Stimulated activated CD4-positive, alpha-beta T cell treated with anti-CD3 and anti-CD28 coated beads, Interleukin-4, amount 100 ng/mL, for 24 hours (primary cell): ENCODE measurements around the gene CTBP2.
"Not testable (repeated sequence)": the region's sequence is repeated elsewhere in the genome, so short reads cannot be mapped to it uniquely, and the experiment has no call there.

Experiments used
- DNase-seq: peaks from one replicate; pipeline ENCODE4 v3.0.0-alpha.2; 2020

Gene CTBP2

GRCh38 chr10:125179107-125179506 is 18.7 kb upstream of the CTBP2 start:
- not testable (repeated sequence) for DNase-seq

GRCh38 chr10:125177641-125178640 is 17.6 kb upstream of the CTBP2 start:
- DNase-seq, result no peak

- no peak for DNase-seq
These were observed 15.4 kb upstream of the CTBP2 start for GRCh38 chr10:125175807-125176206.

GRCh38 chr10:125174360-125174759 is 14.0 kb upstream of the CTBP2 start:
- DNase-seq, result no peak

- DNase-seq, result no peak
These were observed 12.3 kb upstream of the CTBP2 start for GRCh38 chr10:125172694-125173093.

GRCh38 chr10:125171402-125172306 is 11.3 kb upstream of the CTBP2 start:
- DNase-seq, result no peak

GRCh38 chr10:125169915-125170314 is 9.6 kb upstream of the CTBP2 start:
- no peak for DNase-seq

GRCh38 chr10:125169279-125169678 is 8.9 kb upstream of the CTBP2 start:
- no peak for DNase-seq

DNA sequence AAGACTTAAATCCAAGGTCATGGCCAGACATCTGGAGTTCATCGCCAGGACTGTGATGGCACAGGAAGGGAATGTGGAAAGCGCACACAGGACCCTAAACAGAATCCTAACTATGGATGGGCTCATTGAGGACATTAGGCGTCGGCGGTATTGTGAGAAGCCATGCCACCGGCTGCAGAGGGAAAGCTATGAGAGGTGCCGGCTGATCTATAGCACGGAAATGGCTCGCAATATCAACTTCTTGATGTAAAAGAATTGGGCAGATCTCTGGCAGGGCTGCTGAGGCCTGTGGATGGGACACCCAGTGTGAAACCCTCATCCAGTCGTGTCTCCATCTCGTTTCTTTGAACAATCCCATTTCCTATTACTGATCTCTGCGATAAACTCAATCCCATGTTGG is 6.3 kb upstream of the CTBP2 start:
- no peak for DNase-seq

DNA sequence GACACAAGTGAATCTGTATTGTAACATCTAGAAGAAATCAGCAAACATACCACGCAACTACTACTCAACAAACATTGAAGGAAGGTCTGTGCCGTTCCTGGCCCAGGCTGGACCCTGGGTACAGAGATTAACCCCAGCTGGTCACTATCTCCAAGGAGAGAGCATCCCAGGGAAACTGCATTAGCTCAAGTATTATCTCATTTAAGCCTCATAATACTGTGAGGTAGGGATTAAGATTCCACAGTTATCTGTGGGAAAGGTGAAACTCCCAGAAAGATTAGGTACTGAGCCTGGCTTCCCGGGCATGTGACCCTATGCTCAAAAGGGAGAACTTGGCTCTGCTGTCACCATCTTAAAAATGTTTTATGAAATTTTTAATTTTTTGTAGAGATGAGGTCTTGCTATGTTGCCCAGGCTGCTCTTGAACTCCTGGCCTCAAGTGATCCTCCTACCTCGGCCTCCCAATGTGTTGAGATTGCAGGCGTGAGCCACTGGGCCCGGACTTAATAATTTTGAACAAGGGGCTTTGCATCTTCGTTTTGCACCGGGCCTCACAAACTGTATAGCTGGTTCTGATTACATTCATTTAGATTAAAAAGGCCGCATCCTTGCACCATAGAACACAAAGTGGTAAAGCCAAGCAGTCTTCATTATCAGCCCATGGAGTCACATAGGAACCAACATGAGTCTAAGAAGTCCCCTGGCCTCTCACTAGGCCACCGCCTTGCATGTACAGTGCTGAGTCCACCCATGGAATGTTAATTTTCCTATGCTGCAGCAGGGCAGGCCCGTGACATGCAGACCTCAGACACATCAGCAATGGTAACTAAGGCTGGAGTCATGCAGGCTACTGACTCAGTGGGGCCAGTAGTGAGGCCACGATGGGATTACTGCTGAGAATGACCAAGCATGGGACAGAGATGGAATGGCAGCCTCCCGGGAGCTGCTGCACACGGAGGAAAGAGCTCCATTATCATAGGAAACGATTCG is 5.5 kb upstream of the CTBP2 start:
- DNase-seq, result no peak

- no peak for DNase-seq
These were observed 4.1 kb upstream of the CTBP2 start for GRCh38 chr10:125164421-125164820.

DNA sequence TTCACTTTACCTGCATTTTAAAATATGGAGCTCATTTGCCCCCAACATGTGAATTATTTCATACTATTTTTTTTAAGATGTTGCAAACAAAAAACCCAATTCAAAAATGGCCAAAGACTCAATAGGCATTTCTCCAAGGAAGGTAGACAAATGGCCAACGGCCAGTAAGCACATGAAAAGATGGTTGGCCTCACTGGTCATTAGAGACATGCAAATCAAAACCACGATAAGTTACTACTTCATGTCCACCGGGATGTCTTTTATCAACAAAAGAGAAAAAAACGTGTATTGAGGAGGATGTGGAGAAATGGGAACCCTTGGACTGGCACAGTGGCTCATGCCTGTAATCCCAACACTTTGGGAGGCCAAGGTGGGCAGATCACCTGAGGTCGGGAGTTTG is 3.4 kb upstream of the CTBP2 start:
- DNase-seq, result no peak

GRCh38 chr10:125163312-125163711 is 2.9 kb upstream of the CTBP2 start:
- DNase-seq, result not testable (repeated sequence)

DNA sequence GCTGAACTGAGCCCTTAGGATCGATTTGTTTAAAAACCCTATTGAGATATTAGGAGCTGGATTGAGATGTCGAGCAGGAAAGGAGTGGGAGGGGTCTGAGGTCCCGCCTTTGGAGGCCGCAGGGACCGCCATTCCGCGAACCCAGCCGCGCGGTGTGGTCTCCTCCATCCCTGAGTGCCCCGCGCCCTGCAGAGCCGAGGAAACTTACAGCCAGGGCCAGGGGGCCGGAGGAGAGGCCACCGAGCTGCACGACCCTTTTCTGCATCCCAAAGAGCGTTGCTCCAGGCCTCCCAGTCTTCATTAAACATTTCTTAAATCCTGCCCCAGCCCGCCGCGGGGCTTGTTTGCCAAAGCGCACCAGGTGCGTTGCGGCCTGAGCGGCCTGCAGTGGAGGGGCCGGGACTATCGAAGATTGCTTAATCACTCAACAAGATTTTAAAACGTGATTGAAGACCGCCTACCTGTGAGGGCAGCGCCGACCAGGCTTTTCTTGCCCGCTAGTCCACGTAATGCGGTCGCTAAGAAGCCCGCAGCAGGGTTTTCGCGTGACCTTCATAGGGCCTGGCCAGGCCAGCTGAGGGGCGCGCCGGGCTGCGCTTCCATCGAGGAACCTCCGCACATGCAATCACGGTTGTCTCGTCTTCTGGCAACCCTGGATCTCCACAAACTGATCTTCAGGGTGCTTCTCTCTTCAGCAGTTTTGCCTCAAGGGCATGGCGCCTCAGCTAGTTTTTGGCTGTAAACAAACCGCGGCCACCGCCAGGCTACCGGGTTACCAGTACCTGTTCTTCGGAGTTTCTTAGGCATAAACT is 2.0 kb upstream of the CTBP2 start:
- DNase-seq, result no peak

GRCh38 chr10:125161707-125162119 is 1.4 kb upstream of the CTBP2 start:
- no peak for DNase-seq

DNA sequence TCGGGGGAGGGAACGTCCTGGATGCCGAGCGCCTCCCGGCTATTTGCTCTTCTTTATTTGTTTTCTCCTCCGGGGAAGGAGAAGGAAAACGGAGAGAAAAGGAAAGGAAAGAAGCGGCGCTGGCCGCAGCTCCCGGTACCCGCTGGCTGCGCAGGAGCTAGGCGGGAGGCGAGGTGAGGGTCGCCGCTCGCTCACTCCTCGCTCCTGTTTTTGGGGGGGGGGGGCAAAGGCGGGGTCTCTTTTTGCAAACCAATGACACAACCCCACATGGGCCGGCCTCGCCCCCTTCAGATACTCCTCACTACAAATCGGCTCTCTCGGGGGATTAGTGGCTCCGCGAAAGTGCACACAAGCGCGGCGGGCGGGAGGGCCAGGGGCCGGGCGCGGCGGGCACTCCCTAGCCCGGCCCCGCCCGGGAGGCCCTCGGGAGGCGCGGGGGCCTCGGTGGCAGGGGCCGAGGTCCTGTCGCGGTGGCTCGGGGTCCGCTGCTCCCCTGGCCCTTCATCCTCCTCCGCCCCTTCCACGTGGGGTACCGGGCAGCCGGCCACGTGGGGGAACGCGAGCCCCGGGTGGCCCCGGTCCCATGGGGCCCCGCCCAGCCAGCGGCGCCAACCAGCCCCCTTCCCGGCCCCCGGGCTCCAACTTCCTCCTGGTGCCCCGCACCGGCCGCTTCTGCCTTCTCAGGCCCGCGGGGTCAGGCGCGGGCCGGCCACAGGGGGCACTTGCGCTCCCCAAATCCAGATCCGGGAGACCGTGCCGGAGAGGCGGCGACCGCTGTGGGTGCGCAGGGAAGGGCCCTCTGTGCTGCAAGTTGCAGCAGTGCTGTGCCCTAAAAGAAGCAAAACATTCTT is 718 bp upstream of the CTBP2 start:
- no peak for DNase-seq

DNA sequence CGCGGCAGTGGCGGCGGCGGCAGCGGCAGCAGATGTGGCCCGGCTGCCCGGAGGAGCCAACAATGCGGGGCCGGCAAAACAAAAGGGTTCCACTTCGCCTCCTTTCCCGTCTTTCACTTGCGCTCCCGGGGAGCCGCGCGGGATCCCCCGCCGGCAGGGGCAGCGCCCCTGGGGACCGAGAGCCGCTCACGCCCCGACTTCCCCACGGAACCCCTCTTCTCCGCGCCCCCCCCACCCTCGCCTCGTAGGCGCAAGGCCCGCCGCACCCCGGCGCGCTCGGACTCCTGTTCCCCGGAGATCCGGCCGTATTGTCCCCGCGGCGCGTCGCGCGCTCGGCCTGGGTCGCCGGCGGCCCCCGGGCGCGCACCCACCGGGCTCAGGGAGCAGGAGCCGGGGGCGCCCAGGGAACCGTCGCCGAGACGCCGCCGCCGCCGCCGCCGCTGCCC is 854 bp downstream of the CTBP2 start:
- no peak for DNase-seq

- DNase-seq, result no peak
These were observed 1.5 kb downstream of the CTBP2 start for GRCh38 chr10:125158601-125159485.

GRCh38 chr10:125158275-125158600 is 2.1 kb downstream of the CTBP2 start:
- DNase-seq, result no peak
